T-helper 1 cell treated with Interleukin-12 subunit alpha and Interleukin-12 subunit beta and Interleukin-4 antibody, amounts not matched to agents 30 ng/mL and 1 ng/mL, for 36 hours (primary cell): ENCODE data around the gene FAM181B. TPM values are rescaled to one million over a fixed set of nuclear protein-coding genes. Genes with fewer than 3 reads are reported as not detected.
"Not testable (repeated sequence)": the region's sequence is repeated elsewhere in the genome, so short reads cannot be mapped to it uniquely, and the experiment has no call there.

Experiments used
- intact Hi-C: fragments of 100-400 bp; cut with micrococcal nuclease; formaldehyde crosslinking; loops from one replicate; pipeline ENCODE4 v1.15.1; 2024
- total RNA-seq: library from RNA; stranded (reverse); gene quantifications from 2 replicates; pipeline ENCODE4 v1.2.3, GENCODE V29; 2022

FAM181B gene
- total RNA-seq, 1 donor from 2014 or later = not detected

DNA sequence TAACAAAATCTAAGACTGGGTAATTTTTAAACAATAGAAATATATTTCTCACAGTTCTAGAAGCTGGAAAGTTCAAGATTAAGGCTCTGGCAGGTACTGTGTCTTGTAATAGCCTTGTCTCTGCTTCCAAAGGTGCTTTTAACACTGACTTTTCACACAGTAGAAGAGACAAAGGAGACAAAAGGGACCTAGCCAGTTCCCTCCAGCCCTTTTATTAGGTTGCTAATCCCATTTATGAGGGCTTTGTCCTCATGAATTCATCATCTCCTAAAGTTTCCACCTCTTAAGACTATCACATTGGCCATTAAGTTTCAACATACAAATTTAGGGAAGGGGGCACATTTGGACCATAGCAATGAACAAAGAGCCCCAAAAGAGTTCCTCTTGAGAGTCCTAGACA, 40.7 kb downstream of the FAM181B start:
- intact Hi-C loops = no loop called here

DNA sequence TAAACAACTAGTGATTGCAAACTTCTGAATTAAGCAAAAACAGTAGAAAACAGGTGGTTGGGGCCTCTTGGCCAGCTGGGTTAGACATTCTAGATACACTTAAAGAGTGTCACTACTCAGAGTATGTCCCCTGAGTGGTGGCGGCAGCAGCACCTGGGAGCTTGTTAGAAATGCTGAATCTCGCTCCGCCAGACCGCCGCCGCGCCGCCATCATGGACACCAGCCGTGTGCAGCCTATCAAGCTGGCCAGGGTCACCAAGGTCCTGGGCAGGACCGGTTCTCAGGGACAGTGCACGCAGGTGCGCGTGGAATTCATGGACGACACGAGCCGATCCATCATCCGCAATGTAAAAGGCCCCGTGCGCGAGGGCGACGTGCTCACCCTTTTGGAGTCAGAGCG, 44.3 kb downstream of the FAM181B start:
- intact Hi-C loops = not testable (repeated sequence)

DNA sequence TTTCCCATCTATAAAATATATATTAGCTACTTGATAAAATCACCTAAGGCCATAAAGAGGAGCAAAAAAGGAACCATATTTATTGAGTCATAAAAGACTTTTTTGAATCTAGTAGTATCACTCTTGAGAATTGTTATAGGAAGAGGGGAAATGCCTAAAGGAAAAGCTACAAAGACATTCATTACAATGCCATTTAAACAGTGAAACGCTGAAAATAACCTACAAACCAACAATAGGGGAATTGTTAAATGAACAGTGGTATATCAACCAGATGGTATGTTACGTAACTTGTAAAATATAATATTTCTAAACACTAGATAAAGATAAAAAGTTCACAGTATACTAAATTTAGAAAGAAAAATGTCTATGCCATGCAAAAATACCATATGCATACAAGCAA, 47.5 kb downstream of the FAM181B start:
- intact Hi-C loops = no loop called here

DNA sequence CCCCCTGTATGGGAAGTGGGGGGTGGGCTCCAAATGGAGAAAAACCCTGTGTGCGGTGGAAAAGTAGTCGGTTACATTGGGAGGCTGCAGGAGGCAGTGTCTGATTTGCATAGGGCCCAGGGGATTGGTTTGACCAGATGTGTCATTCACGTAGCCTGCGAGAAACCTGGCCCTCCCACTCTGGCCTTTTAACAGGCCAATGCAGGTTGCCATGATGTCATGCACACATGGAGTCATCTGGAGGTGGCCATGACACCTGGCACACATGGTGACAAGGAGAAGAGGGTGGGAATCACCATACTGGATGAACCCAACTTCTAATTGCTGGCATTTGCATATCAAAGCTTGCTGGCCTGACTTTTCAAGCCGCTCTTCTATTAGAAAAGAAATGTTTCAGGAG, 50.6 kb downstream of the FAM181B start:
- intact Hi-C loops = loop anchor here (5.0 kb wide), 1 partner anchor 1879 kb away; no protein-coding TSS in a partner anchor

DNA sequence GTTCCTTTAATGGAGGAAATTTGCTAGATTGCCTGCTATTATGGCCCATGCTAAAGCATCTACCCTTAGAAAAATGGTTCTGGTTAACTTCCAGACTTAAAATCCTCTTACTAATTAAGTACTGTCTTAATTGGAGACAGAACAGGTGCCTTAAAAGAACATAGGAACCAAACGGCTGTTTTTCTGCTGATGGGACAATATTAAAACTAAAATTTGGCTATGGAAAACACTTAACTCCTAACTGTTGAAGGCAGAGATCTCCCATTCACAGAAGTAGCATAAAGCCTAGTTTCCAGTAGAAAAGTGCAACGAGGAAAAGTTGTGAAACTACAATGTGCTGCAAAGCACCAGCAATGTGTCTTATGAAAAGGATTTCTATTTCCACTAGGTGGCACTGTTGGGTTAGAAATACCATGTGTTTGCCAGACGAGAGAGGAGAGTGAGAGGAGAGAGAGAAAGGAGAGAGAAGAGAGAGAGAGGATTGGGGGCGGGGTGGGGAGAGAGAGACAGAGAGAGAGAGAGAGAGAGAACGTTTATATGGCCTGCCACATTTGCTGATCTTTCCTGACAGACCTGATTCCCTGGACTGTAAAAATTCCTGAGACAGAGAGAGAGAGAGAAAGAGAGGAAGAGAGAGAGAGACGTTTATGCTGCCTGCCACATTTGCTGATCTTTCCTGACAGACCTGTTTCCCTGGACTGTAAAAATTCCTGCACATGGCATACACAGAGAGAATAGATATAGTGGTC, 51.5 kb downstream of the FAM181B start:
- intact Hi-C loops = loop anchor here (1.0 to 5.0 kb wide), 5 partner anchors 13 to 1880 kb away; no protein-coding TSS in a partner anchor

DNA sequence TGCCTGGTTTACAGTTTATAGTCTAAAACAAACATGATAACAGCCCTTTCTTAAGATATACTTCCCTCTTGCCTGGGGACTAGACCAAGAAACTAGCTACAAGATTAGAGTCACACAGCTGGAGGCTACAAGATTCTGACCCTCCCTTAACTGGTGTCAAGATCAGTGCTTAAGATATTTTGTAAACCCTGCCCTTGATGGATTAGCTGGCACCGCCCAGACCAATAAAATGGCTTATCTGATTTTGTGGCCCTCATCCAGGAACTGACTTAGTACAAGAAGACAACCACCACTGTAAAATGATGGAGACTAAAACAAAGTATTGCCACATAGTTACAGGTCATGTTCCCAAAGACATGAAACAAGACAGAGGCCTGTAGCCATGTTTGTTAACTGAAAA, 53.4 kb downstream of the FAM181B start:
- intact Hi-C loops = loop anchor here (5.0 kb wide), 1 partner anchor 1882 kb away; no protein-coding TSS in a partner anchor

Other genes starting within 250 kb of the FAM181B start
- gene PRCP, start 166.6 kb upstream of the FAM181B start, total RNA-seq = 27.4 and 29.5 TPM in 2 replicates
- gene DDIAS, start 167.9 kb upstream of the FAM181B start, total RNA-seq = 13.8 and 15.5 TPM in 2 replicates